22Rv1 (cell line): ENCODE results near the gene STAM.

Experiments
- CTCF ChIP-seq: fragments of 450-650 bp; IDR thresholded peaks from 2 replicates; pipeline ENCODE4 v1.5.1; 2017; ENCODE audit warnings: mild to moderate bottlenecking
- ZFX ChIP-seq: fragments of 450-650 bp; IDR thresholded peaks from 2 replicates; pipeline ENCODE4 v1.6.1; 2017; ENCODE audit warnings: antibody characterized with exemption, borderline replicate concordance

- no peak for TF ChIP-seq CTCF
- no peak for TF ChIP-seq ZFX
These were observed 11.7 kb downstream of the STAM start for GRCh38 chr10:17655567-17656146.
